C4-2B (cell line): Measurements from ENCODE around the gene OPALIN.

Experiments used
- H3K27ac ChIP-seq: fragments of 450-650 bp; 2 replicates; pipeline ENCODE4 v1.5.1; 2017
- ZFX ChIP-seq: fragments of 450-650 bp; IDR thresholded peaks from 2 replicates; pipeline ENCODE4 v1.6.1; 2017
- TF ChIP-seq, protein P1 (sequence below): fragments of 450-650 bp; conservative IDR thresholded peaks from 2 replicates; pipeline ENCODE4 v1.5.1; 2017; ENCODE audit warnings: mild to moderate bottlenecking

OPALIN gene

GRCh38 chr10:96358851-96359540 lies at the start of gene OPALIN:
OPALIN (minus strand) TSS chr10:96359002; CDS start chr10:96358896, 106 bp downstream.
- TF ChIP-seq, protein P1, sequence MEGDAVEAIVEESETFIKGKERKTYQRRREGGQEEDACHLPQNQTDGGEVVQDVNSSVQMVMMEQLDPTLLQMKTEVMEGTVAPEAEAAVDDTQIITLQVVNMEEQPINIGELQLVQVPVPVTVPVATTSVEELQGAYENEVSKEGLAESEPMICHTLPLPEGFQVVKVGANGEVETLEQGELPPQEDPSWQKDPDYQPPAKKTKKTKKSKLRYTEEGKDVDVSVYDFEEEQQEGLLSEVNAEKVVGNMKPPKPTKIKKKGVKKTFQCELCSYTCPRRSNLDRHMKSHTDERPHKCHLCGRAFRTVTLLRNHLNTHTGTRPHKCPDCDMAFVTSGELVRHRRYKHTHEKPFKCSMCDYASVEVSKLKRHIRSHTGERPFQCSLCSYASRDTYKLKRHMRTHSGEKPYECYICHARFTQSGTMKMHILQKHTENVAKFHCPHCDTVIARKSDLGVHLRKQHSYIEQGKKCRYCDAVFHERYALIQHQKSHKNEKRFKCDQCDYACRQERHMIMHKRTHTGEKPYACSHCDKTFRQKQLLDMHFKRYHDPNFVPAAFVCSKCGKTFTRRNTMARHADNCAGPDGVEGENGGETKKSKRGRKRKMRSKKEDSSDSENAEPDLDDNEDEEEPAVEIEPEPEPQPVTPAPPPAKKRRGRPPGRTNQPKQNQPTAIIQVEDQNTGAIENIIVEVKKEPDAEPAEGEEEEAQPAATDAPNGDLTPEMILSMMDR, result no peak
- no peak within 1 kb of the TSS for H3K27ac ChIP-seq

GRCh38 chr10:96408201-96408600 lies 49.4 kb upstream of the OPALIN start:
- no peak for TF ChIP-seq ZFX
- TF ChIP-seq, protein P1, result no peak

GRCh38 chr10:96407560-96408069 lies 48.8 kb upstream of the OPALIN start:
- H3K27ac ChIP-seq, result no peak overlapping the region
- TF ChIP-seq, protein P1, result no peak
- no peak for TF ChIP-seq ZFX

More at GRCh38 chr10:96408201-96408600, 49.4 kb upstream of the OPALIN start:
- H3K27ac ChIP-seq, result no peak overlapping the region

- TF ChIP-seq ZFX, result no peak
- TF ChIP-seq, protein P1, result no peak
These were observed 47.3 kb upstream of the OPALIN start for GRCh38 chr10:96406091-96406490.

GRCh38 chr10:96402417-96403305 lies 43.9 kb upstream of the OPALIN start:
- TF ChIP-seq, protein P1, result no peak
- TF ChIP-seq ZFX, result no peak
- H3K27ac ChIP-seq, result no peak overlapping the region

More at GRCh38 chr10:96406091-96406490, 47.3 kb upstream of the OPALIN start:
- no peak overlapping the region for H3K27ac ChIP-seq

GRCh38 chr10:96401036-96401435 lies 42.2 kb upstream of the OPALIN start:
- TF ChIP-seq ZFX, result no peak
- TF ChIP-seq, protein P1, result no peak
- H3K27ac ChIP-seq, result no peak overlapping the region

DNA sequence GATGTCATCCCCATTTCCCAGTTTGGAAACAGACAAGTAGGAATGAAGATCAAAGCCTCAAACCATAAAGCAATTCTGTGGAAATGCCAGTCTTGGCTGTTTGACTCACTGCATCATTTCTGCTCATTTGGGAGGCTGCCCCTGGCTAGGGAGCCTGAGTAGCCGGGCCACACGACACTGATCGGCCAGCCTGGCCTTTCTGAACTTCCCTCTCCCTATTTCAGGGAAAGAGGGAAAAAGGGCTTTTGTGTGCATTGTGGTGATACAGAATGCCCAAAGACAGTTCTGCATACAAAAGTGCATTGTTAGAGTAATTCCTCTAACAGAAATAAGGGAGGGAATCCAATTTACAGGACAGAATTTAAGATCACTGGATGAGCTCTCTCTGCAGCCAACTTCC lies 41.7 kb upstream of the OPALIN start:
- no peak overlapping the region for H3K27ac ChIP-seq
- TF ChIP-seq ZFX, result no peak
- TF ChIP-seq, protein P1, result no peak
